Ishikawa (cell line): ENCODE data around the gene CKAP2.

Experiments
- CEBPB ChIP-seq: IDR thresholded peaks from 2 replicates; pipeline ENCODE4 v1.6.1; 2012
- CREB1 ChIP-seq: IDR thresholded peaks from 2 replicates; pipeline ENCODE4 v1.6.1; 2012; ENCODE audit warnings: low read depth
- EGR1 ChIP-seq: IDR thresholded peaks from 2 replicates; pipeline ENCODE4 v1.6.1; 2012
- EP300 ChIP-seq: IDR thresholded peaks from 2 replicates; pipeline ENCODE4 v1.6.1; 2012; ENCODE audit warnings: borderline replicate concordance
- FOXM1 ChIP-seq: IDR thresholded peaks from 2 replicates; pipeline ENCODE4 v1.6.1; 2012; ENCODE audit warnings: low read depth, borderline replicate concordance
- NFIC ChIP-seq: IDR thresholded peaks from 2 replicates; pipeline ENCODE4 v1.6.1; 2012
- RAD21 ChIP-seq: IDR thresholded peaks from 2 replicates; pipeline ENCODE4 v1.6.1; 2012; ENCODE audit warnings: low read depth
- TAF1 ChIP-seq: IDR thresholded peaks from 2 replicates; pipeline ENCODE4 v1.6.1; 2012; ENCODE audit warnings: low read depth, mild to moderate bottlenecking
- TCF12 ChIP-seq: IDR thresholded peaks from 2 replicates; pipeline ENCODE4 v1.6.1; 2012; ENCODE audit warnings: low read depth
- TEAD4 ChIP-seq: IDR thresholded peaks from 2 replicates; pipeline ENCODE4 v1.6.1; 2012
- YY1 ChIP-seq: IDR thresholded peaks from 2 replicates; pipeline ENCODE4 v1.6.1; 2012; ENCODE audit warnings: low read depth
- ZBTB7A ChIP-seq: IDR thresholded peaks from 2 replicates; pipeline ENCODE4 v1.6.1; 2012; ENCODE audit warnings: low read depth
- TF ChIP-seq, protein P1 (sequence below): IDR thresholded peaks from 2 replicates; pipeline ENCODE4 v1.6.1; 2012
- TF ChIP-seq, protein P2 (sequence below): IDR thresholded peaks from 2 replicates; pipeline ENCODE4 v1.6.1; 2012
- TF ChIP-seq, protein P3 (sequence below): IDR thresholded peaks from 2 replicates; pipeline ENCODE4 v1.6.1; 2012; ENCODE audit warnings: low read depth, mild to moderate bottlenecking

Gene CKAP2

DNA sequence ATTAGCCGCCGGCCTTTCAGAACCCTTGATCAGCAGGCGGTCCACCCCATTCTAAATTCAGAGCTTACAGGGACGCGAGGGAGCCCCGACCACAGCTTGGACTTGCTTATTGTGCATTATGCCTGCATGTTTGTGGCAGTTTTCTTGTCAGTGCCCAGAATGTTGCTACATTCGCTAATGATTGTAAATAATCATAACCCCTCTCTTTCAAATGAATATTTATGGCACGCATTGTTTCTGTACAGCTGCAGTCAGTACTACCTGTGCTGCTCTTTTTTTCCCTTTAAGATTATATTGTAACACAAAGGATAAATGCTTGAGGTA lies 4.5 kb upstream of the CKAP2 start:
- no peak for TF ChIP-seq CEBPB

DNA sequence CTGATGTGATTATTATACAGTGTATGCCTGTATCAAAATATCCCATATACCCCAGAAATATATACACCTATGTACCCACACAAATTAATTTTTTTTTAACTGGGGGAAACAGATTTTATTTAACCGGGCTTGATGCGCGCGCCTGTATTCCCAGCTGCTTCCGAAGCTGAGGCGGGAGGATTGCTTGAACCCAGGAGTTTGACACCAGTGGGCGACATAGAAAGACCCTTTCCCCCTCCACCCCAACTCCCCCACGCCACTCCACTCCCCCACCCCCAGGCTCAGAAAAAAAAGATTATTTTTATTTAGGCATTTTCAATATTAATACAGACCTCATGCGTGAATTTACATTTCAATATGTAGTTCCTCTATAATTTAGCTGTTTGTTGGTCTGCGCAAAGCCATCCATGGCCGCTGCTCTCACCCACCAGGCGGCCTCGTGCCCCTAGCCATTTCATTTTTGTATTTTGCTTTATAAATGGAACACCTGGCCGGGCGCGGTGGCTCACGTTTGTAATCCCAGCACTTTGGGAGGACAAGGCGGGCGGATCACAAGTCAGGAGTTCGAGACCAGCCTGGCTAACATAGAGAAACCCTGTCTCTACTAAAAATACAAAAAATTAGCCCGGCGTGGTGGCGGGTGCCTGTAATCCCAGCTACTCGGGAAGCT lies 4.0 kb upstream of the CKAP2 start:
- TF ChIP-seq TCF12 (no peak), EP300 (no peak), NFIC (no peak), ZBTB7A (no peak), YY1 (no peak), RAD21 (no peak), TEAD4 (no peak), TAF1 (no peak), CREB1 (no peak), CEBPB (no peak), FOXM1 (no peak)
- TF ChIP-seq, protein P1, sequence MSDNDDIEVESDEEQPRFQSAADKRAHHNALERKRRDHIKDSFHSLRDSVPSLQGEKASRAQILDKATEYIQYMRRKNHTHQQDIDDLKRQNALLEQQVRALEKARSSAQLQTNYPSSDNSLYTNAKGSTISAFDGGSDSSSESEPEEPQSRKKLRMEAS: no peak
- TF ChIP-seq, protein P2, sequence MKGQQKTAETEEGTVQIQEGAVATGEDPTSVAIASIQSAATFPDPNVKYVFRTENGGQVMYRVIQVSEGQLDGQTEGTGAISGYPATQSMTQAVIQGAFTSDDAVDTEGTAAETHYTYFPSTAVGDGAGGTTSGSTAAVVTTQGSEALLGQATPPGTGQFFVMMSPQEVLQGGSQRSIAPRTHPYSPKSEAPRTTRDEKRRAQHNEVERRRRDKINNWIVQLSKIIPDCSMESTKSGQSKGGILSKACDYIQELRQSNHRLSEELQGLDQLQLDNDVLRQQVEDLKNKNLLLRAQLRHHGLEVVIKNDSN: no peak
- TF ChIP-seq, protein P3, sequence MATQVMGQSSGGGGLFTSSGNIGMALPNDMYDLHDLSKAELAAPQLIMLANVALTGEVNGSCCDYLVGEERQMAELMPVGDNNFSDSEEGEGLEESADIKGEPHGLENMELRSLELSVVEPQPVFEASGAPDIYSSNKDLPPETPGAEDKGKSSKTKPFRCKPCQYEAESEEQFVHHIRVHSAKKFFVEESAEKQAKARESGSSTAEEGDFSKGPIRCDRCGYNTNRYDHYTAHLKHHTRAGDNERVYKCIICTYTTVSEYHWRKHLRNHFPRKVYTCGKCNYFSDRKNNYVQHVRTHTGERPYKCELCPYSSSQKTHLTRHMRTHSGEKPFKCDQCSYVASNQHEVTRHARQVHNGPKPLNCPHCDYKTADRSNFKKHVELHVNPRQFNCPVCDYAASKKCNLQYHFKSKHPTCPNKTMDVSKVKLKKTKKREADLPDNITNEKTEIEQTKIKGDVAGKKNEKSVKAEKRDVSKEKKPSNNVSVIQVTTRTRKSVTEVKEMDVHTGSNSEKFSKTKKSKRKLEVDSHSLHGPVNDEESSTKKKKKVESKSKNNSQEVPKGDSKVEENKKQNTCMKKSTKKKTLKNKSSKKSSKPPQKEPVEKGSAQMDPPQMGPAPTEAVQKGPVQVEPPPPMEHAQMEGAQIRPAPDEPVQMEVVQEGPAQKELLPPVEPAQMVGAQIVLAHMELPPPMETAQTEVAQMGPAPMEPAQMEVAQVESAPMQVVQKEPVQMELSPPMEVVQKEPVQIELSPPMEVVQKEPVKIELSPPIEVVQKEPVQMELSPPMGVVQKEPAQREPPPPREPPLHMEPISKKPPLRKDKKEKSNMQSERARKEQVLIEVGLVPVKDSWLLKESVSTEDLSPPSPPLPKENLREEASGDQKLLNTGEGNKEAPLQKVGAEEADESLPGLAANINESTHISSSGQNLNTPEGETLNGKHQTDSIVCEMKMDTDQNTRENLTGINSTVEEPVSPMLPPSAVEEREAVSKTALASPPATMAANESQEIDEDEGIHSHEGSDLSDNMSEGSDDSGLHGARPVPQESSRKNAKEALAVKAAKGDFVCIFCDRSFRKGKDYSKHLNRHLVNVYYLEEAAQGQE: no peak

DNA sequence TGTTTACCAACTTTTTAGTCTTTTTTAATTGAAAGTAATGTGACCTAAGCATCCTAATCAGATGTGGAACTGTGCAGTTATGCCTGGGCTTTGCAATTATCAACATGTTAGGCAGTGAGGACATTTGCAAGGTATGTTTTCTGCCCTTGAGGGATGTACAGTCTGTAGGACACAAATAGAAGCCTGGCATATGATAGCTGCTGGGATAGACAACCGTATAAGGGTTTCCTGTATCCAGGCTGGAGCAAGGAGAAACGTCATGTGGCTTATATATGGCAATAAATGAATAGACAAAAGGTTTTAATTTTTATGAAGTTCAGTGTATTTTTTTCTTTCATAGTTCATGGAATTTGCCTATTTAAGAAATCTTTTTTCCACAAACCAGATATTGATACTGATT lies 2.8 kb upstream of the CKAP2 start:
- TF ChIP-seq TCF12 (no peak), YY1 (no peak), FOXM1 (no peak), TAF1 (no peak), NFIC (no peak), ZBTB7A (no peak)
- TF ChIP-seq, protein P2: no peak

DNA sequence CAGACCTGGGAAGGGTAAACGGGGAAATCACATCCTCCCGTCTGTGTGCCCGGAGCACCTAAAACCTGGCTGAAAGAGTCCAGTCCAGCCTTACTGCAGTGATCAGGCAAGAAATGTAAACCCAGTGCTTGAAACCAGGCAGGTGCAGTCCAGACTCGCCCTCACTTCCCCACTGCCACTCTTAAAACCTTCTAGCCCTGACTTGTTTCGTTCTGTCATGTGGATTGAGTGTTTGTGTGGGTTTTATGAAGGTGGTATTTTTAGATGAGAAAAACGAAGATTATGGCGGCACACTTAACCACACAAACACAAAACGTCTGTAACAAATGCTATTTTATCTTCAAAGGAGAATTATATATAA lies 839 bp upstream of the CKAP2 start:
- no peak for TF ChIP-seq TAF1
- no peak for TF ChIP-seq EGR1
- TF ChIP-seq, protein P3: no peak
- no peak for TF ChIP-seq TEAD4
- TF ChIP-seq FOXM1: no peak
- no peak for TF ChIP-seq NFIC
- no peak for TF ChIP-seq EP300
- TF ChIP-seq, protein P2: no peak
- TF ChIP-seq CEBPB: no peak

DNA sequence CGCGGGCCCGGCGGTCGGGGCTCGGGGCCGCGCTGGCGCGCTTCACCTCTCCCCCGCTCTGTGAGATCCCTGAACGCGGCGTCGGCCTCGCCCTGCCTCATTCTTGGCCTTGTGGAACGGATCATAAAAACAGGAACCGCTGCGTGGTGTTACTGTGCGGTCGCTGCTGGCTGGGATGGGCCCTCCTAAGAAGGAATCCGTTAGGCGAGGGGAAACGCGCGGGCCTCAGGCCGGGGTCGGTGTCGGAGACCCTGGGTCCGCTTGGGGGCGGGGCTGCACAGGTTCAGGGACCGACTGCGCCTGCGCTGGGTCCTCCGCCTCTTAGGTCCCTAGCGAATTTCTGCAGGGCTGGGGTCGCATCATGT lies 381 bp downstream of the CKAP2 start:
- no peak for TF ChIP-seq NFIC
- TF ChIP-seq CEBPB: no peak
- TF ChIP-seq ZBTB7A: peak; percentile 98
- TF ChIP-seq TCF12: no peak
- TF ChIP-seq CREB1: no peak
- TF ChIP-seq RAD21: no peak
- no peak for TF ChIP-seq TEAD4

DNA sequence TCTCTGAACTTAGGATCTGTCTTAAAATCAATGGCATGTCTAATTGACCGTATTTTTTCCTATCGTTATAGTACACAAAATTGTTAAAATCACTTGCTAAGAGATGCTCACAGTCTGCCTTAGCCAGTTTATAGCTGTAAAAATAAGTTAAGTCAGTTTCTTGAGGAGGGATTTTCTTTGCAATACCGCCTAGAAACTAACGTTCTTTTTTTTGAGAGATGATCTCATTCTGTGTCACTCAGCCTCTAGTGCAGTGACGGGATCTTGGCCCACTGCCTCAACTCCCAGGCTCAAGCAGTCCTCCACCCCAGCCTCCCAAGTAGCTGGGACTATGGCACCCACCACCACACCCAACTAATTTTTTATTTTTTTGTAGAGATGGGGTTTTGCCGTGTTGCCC lies 4.4 kb downstream of the CKAP2 start:
- TF ChIP-seq TEAD4 (no peak), EP300 (no peak), CEBPB (no peak), TAF1 (no peak), NFIC (no peak), FOXM1 (no peak), CREB1 (no peak), RAD21 (no peak), EGR1 (no peak), ZBTB7A (no peak), TCF12 (no peak), YY1 (no peak)
- TF ChIP-seq, protein P1: no peak
- TF ChIP-seq, protein P2: no peak
- TF ChIP-seq, protein P3: no peak
